Activated T-helper 1 cell treated with anti-CD3 and anti-CD28 coated beads, Interleukin-12 subunit alpha, Interleukin-12 subunit beta, Interleukin-2, Interleukin-4 antibody, amounts not matched to agents 30 ng/mL and 10 ng/mL and 1 ng/mL, durations not matched to agents 14 hours and 24 hours and 36 hours (primary cell): ENCODE data around the gene TEDC2. TPM values are rescaled to one million over a fixed set of nuclear protein-coding genes. Genes with fewer than 3 reads are reported as not detected.
A peak's percentile ranks its signal among the peaks of the same experiment; 100 is the strongest.

Experiments used
- DNase-seq: peaks from one replicate; pipeline ENCODE4 v3.0.0; 2021; ENCODE audit warnings: low spot score
- H3K27ac Mint-ChIP-seq: one replicate; pipeline ENCODE4 v1.8.0; 2021; ENCODE audit warnings: mild to moderate bottlenecking, mixed read lengths
- H3K27me3 Mint-ChIP-seq: one replicate; pipeline ENCODE4 v1.8.0; 2022; ENCODE audit warnings: mild to moderate bottlenecking, moderate library complexity, mixed read lengths; ENCODE audit not compliant: insufficient read depth
- H3K36me3 Mint-ChIP-seq: one replicate; pipeline ENCODE4 v1.8.0; 2021; ENCODE audit warnings: low read depth, mixed read lengths
- H3K4me1 Mint-ChIP-seq: one replicate; pipeline ENCODE4 v1.8.0; 2021; ENCODE audit warnings: low read depth, mixed read lengths
- H3K4me3 Mint-ChIP-seq: one replicate; pipeline ENCODE4 v1.8.0; 2021; ENCODE audit warnings: mild to moderate bottlenecking, moderate library complexity, mixed read lengths
- H3K9me3 Mint-ChIP-seq: one replicate; pipeline ENCODE4 v1.8.0; 2021; ENCODE audit warnings: mixed read lengths
- intact Hi-C: fragments of 100-400 bp; cut with micrococcal nuclease; formaldehyde crosslinking; loops from one replicate; pipeline ENCODE4 v1.15.1; 2024
- total RNA-seq: library from RNA; stranded (reverse); gene quantifications from 2 replicates; pipeline ENCODE4 v1.2.3, GENCODE V29; 2022

The TEDC2 gene
- total RNA-seq, 1 donor from 2014 or later: 43.9 TPM

GRCh38 chr16:2512735-2513404 is 53.0 kb downstream of the TEDC2 start:
- peaks cover 7% of the 10 kb centered on the region for H3K36me3 Mint-ChIP-seq
- DNase-seq: no peak
- peak overlapping the region; percentile 80 for H3K4me3 Mint-ChIP-seq
- H3K4me1 Mint-ChIP-seq: peaks cover 38% of the 10 kb centered on the region
- H3K27ac Mint-ChIP-seq: peak overlapping the region; percentile 85
- intact Hi-C loops: loop anchor here (2.0 to 10.0 kb wide), 3 partner anchors 24 to 392 kb away; partner anchors contain the start of gene TBC1D24
- H3K27me3 Mint-ChIP-seq: peaks cover 6% of the 10 kb centered on the region
- no peaks in the 10 kb centered on the region for H3K9me3 Mint-ChIP-seq

GRCh38 chr16:2513405-2514332 is 53.8 kb downstream of the TEDC2 start, which contains the start of gene ATP6V0C:
TSS of gene ATP6V0C (plus strand) at chr16:2513952. CDS start at chr16:2514104, 152 bp downstream.
- Mint-ChIP-seq H3K27me3 (peaks cover 6% of the 10 kb centered on the region), H3K4me3 (peak within 1 kb of the TSS; percentile 91), H3K4me1 (peaks cover 38% of the 10 kb centered on the region), H3K9me3 (no peaks in the 10 kb centered on the region), H3K27ac (peak within 1 kb of the TSS; percentile 93), H3K36me3 (peaks cover 7% of the 10 kb centered on the region)
- intact Hi-C loops: loop anchor here (2.0 to 10.0 kb wide), 3 partner anchors 23 to 391 kb away; partner anchors contain the start of gene TBC1D24
- peak; percentile 88 for DNase-seq

Other genes with a start within 250 kb of the TEDC2 start
- 24.7 and 25.1 TPM in 2 replicates for gene BRICD5, start 249.2 kb upstream of the TEDC2 start, total RNA-seq
- gene PGP, start 245.3 kb upstream of the TEDC2 start, total RNA-seq: 37.2 and 37.7 TPM in 2 replicates
- 35.6 and 37.4 TPM in 2 replicates for gene E4F1, start 236.5 kb upstream of the TEDC2 start, total RNA-seq
- 1.6 and 2.2 TPM in 2 replicates for gene DNASE1L2, start 223.7 kb upstream of the TEDC2 start, total RNA-seq
- gene ECI1, start 208.5 kb upstream of the TEDC2 start, total RNA-seq: 35.5 and 36.5 TPM in 2 replicates
- 398 and 403 TPM in 2 replicates for gene RNPS1, start 192.0 kb upstream of the TEDC2 start, total RNA-seq
- 9.0 and 10.0 TPM in 2 replicates for gene ABCA3, start 119.4 kb upstream of the TEDC2 start, total RNA-seq
- 45.3 and 46.7 TPM in 2 replicates for gene CCNF, start 30.7 kb upstream of the TEDC2 start, total RNA-seq
- 0.10 TPM in 1 of 2 replicates, not detected in the other for gene NTN3, start 11.2 kb downstream of the TEDC2 start, total RNA-seq
- 19.6 and 24.6 TPM in 2 replicates for gene TBC1D24, start 15.0 kb downstream of the TEDC2 start, total RNA-seq
- 117 and 119 TPM in 2 replicates for gene ATP6V0C, start 53.8 kb downstream of the TEDC2 start, total RNA-seq
- 32.4 and 38.3 TPM in 2 replicates for gene AMDHD2, start 60.3 kb downstream of the TEDC2 start, total RNA-seq
- gene CEMP1, start 71.3 kb downstream of the TEDC2 start, total RNA-seq: 0.23 and 0.49 TPM in 2 replicates
- 50.8 and 60.2 TPM in 2 replicates for gene PDPK1, start 77.9 kb downstream of the TEDC2 start, total RNA-seq
- 63.9 and 69.6 TPM in 2 replicates for gene KCTD5, start 222.4 kb downstream of the TEDC2 start, total RNA-seq